Pons (tissue), 1 donor: Measurements from ENCODE around the gene UBTD1.
A peak's percentile ranks its signal among the peaks of the same experiment; 100 is the strongest.
"Not testable (repeated sequence)": the region's sequence is repeated elsewhere in the genome, so short reads cannot be mapped to it uniquely, and the experiment has no call there.

Experiments used
- DNase-seq: peaks from one replicate; pipeline ENCODE4 v3.0.0-alpha.2; 2016; ENCODE audit warnings: low spot score

Gene UBTD1, protein sequence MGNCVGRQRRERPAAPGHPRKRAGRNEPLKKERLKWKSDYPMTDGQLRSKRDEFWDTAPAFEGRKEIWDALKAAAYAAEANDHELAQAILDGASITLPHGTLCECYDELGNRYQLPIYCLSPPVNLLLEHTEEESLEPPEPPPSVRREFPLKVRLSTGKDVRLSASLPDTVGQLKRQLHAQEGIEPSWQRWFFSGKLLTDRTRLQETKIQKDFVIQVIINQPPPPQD

DNA sequence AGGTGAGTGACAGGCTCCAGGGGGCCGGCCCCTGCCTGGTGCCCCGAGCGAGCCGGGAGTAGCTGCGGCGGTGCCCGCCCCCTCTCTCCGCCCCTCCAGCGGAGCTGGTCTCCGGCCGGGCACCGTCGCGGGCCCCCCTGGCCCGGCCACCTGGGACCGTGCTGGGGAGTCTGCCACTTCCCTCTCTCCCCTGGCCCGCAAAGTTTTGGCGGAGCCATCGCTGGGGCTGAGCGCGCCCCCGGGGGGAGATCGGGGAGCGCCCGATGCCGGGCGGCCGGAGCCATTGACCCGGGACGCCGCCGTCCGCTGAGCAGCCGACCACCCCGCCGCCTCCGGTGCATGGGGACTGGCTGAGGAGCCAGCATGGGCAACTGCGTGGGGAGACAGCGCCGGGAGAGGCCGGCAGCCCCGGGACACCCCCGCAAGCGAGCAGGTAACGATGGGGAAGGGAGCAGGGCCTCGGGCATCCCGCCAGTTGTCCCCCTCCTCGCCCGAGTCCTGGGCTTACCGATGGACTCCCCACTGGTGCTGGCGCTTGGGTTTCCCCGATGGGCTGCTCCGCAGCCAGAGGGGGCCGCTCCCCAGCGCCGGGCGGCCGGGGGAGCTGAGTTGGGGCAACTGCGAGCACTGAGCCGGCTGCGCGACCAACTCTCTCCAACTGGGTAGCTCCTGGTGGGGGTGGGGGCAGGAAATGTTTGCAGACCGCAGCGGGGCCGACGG is at the start of gene UBTD1:
Gene UBTD1 (plus strand): TSS at position 84 of the 720 bp plus-strand sequence. CDS start 280 bp downstream, at position 364.
- DNase-seq = peak; percentile 34

DNA sequence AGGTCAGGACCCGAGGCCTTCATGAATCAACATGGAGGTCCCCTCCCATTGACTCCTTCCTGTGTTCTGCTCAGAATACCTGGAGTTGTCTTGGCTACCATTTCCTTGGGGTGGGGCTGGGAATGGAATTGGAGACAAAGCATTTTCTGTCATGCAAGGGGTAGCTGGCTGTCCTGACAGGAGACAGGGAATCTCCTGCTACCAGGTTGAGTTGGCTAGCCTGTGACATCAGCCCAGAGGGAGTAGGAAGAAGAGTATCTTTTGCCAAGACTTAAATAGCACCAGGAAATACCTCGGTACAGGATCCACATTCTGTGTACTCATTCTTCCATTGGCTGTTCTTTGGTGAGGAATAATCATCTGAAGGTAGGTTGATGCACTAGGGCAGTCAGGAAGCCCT is 47.9 kb upstream of the UBTD1 start:
- DNase-seq = no peak

DNA sequence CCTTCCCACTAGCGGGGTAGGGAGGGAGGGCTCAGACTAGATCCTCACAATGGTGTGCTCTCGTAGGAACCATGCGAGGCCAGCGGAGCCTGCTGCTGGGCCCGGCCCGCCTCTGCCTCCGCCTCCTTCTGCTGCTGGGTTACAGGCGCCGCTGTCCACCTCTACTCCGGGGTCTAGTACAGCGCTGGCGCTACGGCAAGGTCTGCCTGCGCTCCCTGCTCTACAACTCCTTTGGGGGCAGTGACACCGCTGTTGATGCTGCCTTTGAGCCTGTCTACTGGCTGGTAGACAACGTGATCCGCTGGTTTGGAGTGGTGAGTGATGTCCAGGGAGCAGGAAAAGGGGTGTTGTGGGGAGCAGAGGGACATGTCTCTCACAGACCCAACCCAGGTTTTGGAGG is 47.1 kb upstream of the UBTD1 start:
- DNase-seq = no peak

DNA sequence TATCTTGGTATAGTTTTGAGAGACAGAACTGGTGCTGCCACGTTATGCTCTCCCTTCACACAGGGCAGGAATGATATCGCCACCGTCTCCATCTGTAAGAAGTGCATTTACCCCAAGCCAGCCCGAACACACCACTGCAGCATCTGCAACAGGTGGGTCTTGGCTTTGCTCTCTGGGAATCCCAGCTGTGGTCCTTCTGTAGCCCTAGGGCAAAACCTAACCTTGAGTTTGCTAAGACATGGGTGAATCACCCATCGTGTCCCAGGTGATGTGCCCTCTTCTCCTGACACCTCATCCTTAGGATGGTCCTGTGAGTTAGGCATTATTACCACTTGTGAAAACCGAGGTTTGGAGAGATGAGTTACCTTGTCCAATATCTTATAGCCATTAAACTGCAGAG is 46.4 kb upstream of the UBTD1 start:
- no peak for DNase-seq

DNA sequence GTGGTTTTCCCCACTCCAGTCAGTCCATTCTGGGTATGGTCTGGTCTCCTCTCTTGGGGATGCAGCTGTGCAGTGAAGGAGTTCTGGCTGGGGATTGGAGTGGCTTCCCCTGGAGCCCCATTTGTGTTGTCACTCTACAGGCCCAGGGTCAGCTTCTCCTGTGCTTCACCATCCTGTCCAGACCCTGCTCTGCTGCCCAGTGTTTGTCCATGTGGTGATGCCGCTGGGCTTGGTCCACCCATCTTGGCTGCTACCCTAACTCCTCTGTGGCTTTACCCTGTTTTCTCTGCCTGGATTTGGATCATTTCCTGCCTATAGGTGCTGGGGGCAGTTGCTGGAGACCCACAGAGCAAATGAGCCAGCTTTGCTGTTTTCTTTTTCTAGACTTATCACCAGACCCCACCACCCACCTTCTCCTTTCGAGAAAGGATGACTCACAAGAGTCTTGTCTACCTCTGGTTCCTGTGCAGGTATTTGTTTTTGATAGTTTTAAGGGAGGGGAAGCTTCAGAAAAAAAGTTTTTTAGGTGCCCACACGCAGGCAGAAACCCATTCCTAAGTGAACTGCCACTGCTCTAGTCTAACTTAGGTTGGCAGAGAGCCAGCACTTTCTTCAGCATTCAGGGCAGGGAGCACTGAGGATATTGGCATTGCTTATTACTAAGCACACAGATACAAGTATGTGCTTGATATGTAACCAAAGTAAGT is 44.2 kb upstream of the UBTD1 start:
- no peak for DNase-seq

DNA sequence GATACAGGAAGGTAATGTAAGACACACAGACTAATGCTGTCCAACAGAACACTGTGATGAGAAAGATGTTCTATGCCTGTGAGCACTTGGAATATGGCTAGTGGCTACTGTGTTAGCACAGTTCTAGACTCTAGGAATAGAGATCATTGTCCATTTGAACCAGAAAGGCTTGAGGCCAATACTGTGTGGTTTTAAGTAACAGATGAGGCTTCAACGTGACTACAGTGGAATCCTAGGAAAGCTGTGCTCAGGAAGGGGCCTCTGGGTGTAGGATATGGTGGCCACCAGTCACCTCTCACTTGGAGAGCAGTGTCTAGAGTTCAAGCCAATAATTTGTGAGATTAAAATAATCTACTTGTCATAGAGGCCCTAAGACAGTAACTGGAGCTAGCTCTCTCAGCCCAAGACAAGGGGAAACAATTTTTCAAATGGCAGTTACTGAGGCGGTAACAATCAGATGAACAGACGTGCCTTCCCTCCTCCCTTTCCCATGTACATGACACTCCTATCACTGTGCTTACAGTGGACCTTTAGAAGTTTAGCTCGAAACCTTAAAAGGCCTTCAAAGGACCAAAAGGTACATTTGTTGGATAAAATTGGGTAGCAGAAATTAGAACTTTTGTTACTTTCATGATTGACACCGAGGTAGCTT is 42.6 kb upstream of the UBTD1 start:
- no peak for DNase-seq

DNA sequence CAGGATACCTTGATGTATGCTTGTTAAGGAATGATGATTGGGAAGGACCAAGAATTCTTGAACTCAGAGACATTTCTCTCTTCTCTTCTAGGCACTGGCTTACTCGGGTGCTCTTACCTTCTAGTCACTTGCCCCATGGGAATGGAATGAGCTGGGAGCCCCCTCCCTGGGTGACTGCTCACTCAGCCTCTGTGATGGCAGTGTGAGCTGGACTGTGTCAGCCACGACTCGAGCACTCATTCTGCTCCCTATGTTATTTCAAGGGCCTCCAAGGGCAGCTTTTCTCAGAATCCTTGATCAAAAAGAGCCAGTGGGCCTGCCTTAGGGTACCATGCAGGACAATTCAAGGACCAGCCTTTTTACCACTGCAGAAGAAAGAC is 42.0 kb upstream of the UBTD1 start:
- DNase-seq = no peak

DNA sequence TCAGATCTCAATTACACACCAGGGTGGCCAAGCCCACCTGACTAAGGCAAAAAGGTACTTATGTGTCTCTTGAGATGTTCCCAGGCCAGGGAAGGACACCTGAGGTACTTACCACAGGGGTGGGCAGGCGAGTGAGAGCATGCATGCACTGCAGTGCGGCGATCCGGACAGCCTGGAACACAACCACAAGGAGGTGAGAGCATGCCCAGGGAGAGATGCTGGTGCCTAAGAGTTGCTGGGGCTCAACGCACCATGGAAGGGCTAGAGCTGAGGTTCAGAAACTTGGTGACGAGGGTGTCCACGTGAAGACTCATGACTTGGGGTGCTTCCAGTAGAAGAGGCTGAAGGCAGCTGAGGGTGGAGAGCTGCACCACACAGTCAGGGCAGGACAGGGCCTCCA is 39.6 kb upstream of the UBTD1 start:
- no peak for DNase-seq

DNA sequence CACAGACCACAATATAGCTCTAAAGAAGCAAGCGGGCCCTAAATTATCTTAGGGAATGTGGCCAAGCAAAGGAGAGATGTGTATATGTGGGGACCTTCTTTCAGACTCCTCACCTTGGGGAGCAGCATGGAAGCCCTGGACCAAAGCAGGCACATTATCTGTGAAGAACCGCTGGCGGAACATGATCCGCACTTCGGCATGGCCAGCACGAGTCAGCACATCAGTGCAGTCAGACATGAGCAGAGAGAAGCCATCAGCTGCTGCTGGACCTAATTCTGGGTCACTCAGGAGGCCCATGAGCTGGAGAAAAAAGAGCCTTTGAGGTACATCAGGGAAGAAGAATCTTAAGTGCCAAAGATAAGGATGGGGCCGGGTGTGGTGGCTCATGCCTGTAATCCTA is 38.8 kb upstream of the UBTD1 start:
- DNase-seq = no peak

DNA sequence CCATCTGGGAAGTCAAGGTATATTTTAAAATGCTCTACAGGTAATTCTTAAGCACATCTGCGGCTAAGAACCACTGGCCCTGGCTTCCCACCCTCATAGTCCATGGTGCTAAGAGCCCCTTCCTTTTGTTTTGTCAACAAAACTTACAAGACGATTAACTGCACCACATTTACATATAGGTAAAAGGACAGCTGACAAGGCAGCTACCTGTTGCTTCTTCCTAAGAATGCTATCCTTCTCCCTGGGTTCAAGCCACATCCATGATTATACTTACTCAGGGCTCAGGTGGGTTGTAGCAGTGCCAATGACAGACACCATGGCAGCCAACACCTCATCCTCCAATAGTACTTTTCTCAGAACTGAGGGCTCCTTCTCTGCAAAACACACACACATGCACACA is 36.4 kb upstream of the UBTD1 start:
- no peak for DNase-seq

DNA sequence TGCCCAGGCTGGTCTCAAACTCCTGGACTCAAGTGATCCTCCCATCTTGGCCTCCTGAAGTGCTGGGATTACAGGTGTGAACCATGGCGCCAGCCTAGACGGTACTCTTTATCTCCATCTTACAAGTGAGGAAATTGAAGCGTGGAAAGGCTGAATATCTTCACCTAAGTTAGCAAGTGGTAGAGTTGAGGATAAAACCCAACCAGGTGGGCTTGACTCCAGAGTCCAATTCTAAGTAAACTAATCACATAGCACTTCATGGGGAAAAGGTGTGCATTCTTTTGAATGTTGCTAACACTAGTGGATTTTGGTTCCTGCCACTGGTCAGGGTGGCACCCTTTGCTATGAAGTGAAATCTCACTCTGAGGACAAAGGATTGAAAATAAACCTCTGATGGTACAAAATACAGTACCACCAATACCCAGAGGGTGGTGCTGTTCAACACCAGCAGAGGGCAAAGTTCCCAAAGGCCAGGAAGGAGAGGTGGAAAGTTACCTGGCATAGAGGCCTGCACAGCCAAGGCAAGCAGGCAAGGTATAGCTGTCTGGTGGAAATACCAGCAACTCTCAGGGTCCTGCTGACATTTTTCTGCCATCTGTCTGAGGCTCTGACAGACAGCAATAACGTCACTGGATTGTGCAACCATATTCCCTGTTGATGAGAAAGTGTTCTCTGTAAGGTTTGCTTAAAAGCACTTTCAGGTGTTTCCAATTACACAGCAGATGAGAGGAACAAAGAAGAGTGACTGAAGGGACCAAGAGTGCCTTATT is 35.2 kb upstream of the UBTD1 start:
- DNase-seq = peak; percentile 64

DNA sequence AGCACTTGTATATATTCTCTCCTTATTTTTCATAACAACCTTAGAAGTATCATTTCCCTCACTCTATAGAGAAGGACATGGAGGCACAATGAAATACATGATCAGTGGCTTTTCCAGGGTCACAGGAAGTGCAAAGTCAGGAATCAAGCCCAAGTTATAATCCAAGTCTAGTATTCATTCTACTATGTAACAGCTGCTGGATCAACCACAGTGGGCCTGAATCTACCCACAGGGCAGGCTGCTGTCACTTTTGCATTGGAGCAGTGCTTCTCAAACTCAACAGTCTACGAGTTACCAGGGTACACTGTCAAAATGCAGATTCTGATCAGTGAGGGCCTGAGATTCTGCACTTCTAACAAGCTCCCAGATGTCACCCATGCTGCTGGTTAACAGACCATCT is 34.5 kb upstream of the UBTD1 start:
- no peak for DNase-seq

DNA sequence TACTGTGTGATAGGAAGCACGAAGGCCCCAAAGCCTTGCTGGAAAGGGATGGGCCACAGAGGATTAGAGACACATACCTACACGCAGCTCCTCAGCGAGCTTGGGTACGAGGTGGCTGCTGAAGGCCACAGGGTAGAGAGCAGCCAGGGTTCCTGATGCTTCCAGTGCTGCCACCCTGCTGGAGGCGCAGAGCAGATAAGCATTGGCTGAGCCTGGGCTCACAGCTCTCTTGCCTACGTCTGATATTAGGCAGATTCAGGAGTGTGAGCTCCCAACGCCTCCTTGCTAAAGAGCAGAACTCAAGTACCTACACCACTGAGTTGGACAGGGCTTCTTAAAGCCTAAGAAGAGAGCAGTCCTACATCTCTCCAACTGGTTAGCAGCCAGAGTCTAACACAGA is 32.7 kb upstream of the UBTD1 start:
- DNase-seq = no peak

DNA sequence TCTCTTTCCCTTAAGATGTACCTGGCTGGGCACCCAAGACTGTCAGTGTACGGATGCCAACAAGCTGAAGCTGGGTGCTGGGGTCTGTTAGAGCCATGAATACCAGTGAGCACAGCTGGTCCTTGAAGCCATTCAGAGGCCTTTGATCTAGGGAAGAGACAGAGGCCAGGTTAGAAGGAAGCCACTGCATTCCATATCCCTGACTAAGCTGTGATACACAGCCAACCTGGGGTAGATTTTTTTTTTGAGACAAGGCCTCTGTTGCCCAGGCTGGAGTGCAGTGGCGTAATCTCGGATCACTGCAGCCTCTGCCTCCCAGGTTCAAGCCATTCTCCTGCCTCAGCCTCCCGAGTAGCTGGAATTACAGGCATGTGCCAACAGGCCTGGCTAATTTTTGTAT is 32.0 kb upstream of the UBTD1 start:
- DNase-seq = no peak

DNA sequence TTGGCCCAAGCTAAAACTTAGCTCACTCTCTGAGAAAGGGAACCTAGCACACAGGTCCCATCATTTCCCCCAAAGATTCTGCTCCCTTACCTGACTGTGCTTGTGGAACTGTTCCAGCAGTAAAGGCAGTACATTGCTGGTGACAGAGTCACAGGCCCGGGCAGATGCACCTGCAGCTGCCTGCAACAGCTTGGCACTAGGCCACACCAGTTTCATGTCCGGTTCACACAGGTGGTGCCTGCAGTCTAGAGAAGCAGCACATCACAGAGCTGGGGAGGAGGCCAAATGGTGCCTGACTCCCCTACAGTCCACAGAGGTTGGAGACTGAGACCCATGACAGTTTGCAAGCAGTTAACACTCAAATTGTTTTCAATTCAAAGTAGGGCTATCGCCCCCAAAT is 30.6 kb upstream of the UBTD1 start:
- DNase-seq = no peak

DNA sequence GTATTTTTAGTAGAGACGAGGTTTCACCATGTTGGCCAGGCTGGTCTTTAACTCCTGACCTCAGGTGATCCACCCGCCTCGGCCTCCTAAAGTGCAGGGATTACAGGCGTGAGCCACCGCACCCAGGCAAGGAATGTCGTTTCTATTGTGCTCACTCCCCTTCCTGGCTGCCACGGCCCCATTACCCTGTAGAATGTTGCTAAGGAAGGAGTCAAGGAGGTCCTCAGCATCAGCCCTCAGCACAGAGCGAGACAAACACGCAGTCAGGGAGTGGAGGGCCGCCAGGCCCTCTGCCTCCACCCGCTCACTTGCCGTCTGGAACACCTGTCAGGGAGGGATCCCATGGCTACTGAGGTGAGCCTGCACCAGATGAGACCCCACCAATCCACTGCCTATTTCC is 29.9 kb upstream of the UBTD1 start:
- DNase-seq = not testable (repeated sequence)

DNA sequence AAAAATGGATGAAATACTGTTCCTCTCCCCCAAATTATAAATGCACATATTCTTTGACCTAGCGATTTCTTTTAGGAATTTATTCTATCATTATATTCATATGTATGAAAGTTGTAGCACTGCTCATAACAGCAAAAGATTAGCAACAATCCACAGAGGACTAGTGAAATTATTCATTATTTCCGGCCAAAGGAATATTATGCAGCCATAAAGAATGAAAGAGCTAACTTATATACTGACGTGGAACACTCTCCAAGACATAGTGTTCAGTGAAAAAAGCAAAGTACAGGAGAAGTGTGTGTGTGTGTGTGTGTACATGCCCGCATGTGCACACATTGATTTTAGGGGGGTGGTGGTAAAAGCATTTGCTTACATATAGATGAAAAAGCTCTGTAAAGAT is 23.8 kb upstream of the UBTD1 start:
- DNase-seq = no peak

DNA sequence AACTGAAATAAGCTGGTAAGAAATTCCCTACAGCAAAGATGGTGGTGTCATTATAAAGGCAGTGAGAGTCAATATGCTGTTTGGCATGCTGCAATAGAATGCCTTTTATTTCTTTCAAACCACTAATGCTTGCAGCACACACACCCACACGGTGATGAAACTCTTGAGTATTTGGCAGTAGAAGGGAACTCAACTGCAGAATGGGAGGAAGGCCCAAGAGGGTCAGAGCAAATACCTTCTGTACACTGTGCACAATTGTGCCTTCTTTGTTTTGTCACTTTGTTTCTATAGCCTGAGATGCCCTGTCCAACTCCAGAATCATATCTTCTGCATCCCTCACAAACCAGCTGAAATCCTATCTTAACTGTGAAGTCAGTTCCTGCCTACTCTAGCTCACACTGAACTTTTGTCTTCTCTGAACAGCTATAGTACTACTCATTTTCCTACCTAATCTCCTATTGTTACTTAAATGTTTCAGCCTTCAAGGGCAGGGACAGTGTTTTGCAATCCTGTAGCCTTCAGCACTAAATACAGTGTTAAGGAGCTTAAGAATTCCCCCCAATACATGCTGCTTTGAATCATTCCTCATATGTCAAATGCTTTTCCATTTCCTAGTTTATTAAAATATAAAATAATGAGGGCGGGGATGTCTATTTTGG is 22.7 kb upstream of the UBTD1 start:
- DNase-seq = no peak

DNA sequence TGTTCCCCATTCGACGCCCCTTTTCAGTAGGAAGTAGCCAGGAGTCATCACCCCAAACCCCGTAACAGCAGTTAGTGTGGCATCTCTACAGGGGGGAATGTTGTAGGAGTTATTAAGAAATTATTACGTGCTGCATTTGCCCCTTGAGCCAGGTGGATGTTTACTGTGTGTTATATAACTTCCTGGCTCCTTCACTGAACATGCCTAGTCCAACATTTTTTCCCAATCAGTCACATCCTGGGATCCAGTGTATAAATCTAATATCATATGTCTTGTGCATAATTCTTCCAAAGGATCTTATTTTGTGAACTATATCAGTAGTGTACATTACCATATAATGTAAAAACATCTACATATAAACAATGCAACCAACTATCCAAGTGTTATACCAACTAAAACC is 19.3 kb upstream of the UBTD1 start:
- DNase-seq = not testable (repeated sequence)

DNA sequence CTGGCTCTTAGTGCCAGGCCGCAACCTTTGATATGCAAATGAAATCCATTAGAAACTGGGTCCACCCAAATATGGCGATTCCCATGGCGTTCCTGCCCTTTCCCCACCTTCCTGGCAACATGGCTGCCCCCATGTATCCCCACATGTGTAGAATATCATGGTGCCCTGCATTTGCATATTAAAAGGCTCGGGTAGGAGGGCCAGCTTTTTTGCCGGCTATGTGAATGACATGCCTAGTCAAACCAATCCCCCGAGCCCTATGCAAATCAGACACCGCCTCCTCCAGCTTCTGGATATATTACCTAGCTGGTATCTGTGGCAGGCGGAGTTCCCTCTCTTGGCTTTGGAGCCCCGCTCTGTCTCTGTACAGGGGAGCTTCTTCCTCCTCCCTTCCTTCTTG is 18.8 kb upstream of the UBTD1 start:
- DNase-seq = no peak

DNA sequence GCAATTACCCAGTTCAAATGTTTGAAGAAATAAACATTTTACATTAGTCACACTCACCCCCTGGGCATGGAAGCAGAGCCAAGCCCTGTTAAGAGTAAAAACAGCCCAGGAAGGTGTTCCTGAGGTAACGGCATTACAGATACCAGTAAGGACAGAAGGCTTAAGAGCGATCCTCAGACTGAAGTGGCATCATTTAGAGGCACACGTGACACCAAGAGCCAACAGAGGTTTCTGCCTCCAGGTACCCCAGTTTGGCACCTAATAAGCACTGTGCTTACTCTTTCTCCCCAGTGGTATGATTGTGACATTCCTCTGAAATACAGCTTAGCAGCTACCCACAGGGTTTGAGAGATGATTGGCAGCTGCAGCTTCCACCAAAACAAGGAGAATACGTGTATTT is 17.7 kb upstream of the UBTD1 start:
- DNase-seq = no peak

DNA sequence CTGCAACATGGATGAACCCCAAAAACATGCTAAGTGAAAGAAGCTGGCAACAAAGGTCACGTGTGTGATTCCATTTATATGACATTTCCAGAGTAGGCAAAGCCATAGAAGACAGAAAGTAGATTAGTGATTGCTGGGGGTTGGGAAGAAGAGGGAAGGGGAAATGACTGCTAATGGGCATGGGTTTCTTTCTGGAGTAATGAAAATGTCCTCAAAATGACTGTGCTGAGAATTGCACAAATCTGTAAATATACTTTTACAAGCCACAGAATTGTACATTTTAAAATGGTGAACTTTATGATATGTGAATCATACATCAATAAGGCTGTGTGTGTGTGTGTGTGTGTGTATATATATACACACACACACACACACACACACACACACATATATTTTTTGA is 16.3 kb upstream of the UBTD1 start:
- no peak for DNase-seq
